GM12878 (cell line): ENCODE data around the gene TAB2. TPM values are rescaled to one million over a fixed set of nuclear protein-coding genes. Genes with fewer than 3 reads are reported as not detected.

ENCODE experiments used
- ATAC-seq: fragments of 200-7000 bp; cut with Tn5 transposase; 3 replicates; pipeline ENCODE4 v1.9.1; 2020; ENCODE audit warnings: mild to moderate bottlenecking, moderate library complexity
- BruUV-seq: library from RNA; stranded (reverse); fragments of 400-500 nt; replicated peaks from 2 replicates; lab custom pipeline; 2021; lab: Mats Ljungman, UMichigan
- CTCF ChIA-PET: fragments of 300-600 bp; sonication (Branson Sonifier 250); formaldehyde crosslinking; extraction: SDS; loops from one replicate; lab custom pipeline; 2021; ENCODE audit warnings: inconsistent platforms; lab: Yijun Ruan, JAX
- POLR2A ChIA-PET: fragments of 350-600 bp; formaldehyde crosslinking; extraction: SDS; loops from one replicate; lab custom pipeline; 2021; ENCODE audit warnings: inconsistent platforms; lab: Charles Lee
- RAD21 ChIA-PET: fragments of 300-600 bp; sonication (Branson Sonifier 250); formaldehyde crosslinking; loops from one replicate; lab custom pipeline; 2023; ENCODE audit warnings: antibody characterized with exemption; ENCODE audit not compliant: unreplicated experiment; lab: Charles Lee
- SMC1A ChIA-PET: fragments of 300-600 bp; sonication (Branson Sonifier 250); formaldehyde crosslinking; loops from one replicate; lab custom pipeline; 2023; ENCODE audit not compliant: unreplicated experiment, uncharacterized antibody; lab: Charles Lee
- DNase-seq: peaks from one replicate; pipeline ENCODE4 v3.0.0-alpha.2; 2011; ENCODE audit warnings: low read depth, low spot score
- FAIRE-seq: peaks from 3 replicates; lab custom pipeline; 2011; peaks lifted over from hg19 to GRCh38; lab: Jason Lieb, UNC
- H2AFZ ChIP-seq: 2 replicates; pipeline ENCODE4 v1.6.0; 2011; ENCODE audit warnings: low read depth, low read length, control low read depth; ENCODE audit not compliant: control insufficient read depth
- H3K27ac ChIP-seq: 2 replicates; pipeline ENCODE4 v1.5.1; 2011; ENCODE audit warnings: control low read depth; ENCODE audit not compliant: control insufficient read depth, insufficient read depth
- H3K27me3 ChIP-seq, 2 experiments: replicated peaks in 1 of 2; 2 replicates each; pipeline versions ENCODE4 v1.6.0 to v1.6.1; 2011; ENCODE audit warnings: low read length in 1 of 2; ENCODE audit not compliant: control insufficient read depth in 2 of 2, insufficient read depth in 2 of 2
- H3K36me3 ChIP-seq, 2 experiments: 2 replicates each; pipeline ENCODE4 v1.5.1; 2011; ENCODE audit warnings: low read length in 1 of 2; ENCODE audit not compliant: control insufficient read depth in 2 of 2, insufficient read depth in 2 of 2
- H3K4me1 ChIP-seq: 2 replicates; pipeline ENCODE4 v1.6.1; 2011; ENCODE audit warnings: mild to moderate bottlenecking, low read length, moderate library complexity, mixed read lengths; ENCODE audit not compliant: control insufficient read depth, insufficient read depth
- H3K4me2 ChIP-seq: 2 replicates; pipeline ENCODE4 v1.6.0; 2011; ENCODE audit warnings: control low read depth; ENCODE audit not compliant: control insufficient read depth, insufficient read depth
- H3K4me3 ChIP-seq: fragments of 200-600 bp; sonication (generic); 2 replicates; pipeline ENCODE4 v1.5.1; 2016
- H3K79me2 ChIP-seq: 2 replicates; pipeline ENCODE4 v1.6.0; 2011; ENCODE audit warnings: low read length; ENCODE audit not compliant: control insufficient read depth, insufficient read depth
- H3K9ac ChIP-seq: 2 replicates; pipeline ENCODE4 v1.8.0; 2011; ENCODE audit warnings: low read length, control low read depth, mixed read lengths; ENCODE audit not compliant: control insufficient read depth, insufficient read depth
- H3K9me3 ChIP-seq: replicated peaks from 3 replicates; pipeline ENCODE4 v1.5.1; 2011; ENCODE audit warnings: mild to moderate bottlenecking, low read length; ENCODE audit not compliant: control insufficient read depth, insufficient read depth
- H4K20me1 ChIP-seq: 2 replicates; pipeline ENCODE4 v1.6.0; 2011; ENCODE audit not compliant: control insufficient read depth, insufficient read depth
- CBX3 ChIP-seq: fragments of 200-600 bp; sonication (generic); IDR thresholded peaks from 2 replicates; pipeline ENCODE4 v1.6.1; 2016; ENCODE audit warnings: low read depth, borderline replicate concordance
- CREM ChIP-seq: IDR thresholded peaks from 2 replicates; pipeline ENCODE4 v1.6.1; 2014; ENCODE audit warnings: antibody characterized with exemption, low read depth
- JUND ChIP-seq: IDR thresholded peaks from 2 replicates; pipeline ENCODE4 v1.6.1; 2012; ENCODE audit warnings: low read depth, mild to moderate bottlenecking, low read length, improper control_type of control experiment, moderate library complexity
- MEF2B ChIP-seq: fragments of 450-650 bp; IDR thresholded peaks from 2 replicates; pipeline ENCODE4 v1.6.1; 2018; ENCODE audit warnings: mild to moderate bottlenecking, moderate library complexity; ENCODE audit not compliant: partially characterized antibody, poor library complexity, severe bottlenecking
- PAX8 ChIP-seq: fragments of 450-650 bp; IDR thresholded peaks from 2 replicates; pipeline ENCODE4 v1.6.1; 2017; ENCODE audit warnings: mild to moderate bottlenecking, moderate library complexity
- POLR2AphosphoS5 ChIP-seq: IDR thresholded peaks from 2 replicates; pipeline ENCODE4 v1.6.1; 2011; ENCODE audit warnings: mild to moderate bottlenecking, low read length, inconsistent platforms
- POU2F2 ChIP-seq: IDR thresholded peaks from 3 replicates; pipeline ENCODE4 v1.6.1; 2011; ENCODE audit warnings: low read depth, mild to moderate bottlenecking, low read length, borderline replicate concordance
- RAD51 ChIP-seq: fragments of 450-650 bp; IDR thresholded peaks from 2 replicates; pipeline ENCODE4 v1.6.1; 2016; ENCODE audit warnings: moderate library complexity, mild to moderate bottlenecking, inconsistent platforms
- SMARCA5 ChIP-seq: fragments of 450-650 bp; IDR thresholded peaks from 2 replicates; pipeline ENCODE4 v1.6.1; 2017; ENCODE audit warnings: mild to moderate bottlenecking
- STAT3 ChIP-seq: IDR thresholded peaks from 2 replicates; pipeline ENCODE4 v1.6.1; 2011; ENCODE audit warnings: low read depth, low read length, improper control_type of control experiment
- TCF12 ChIP-seq: IDR thresholded peaks from 2 replicates; pipeline ENCODE4 v1.6.1; 2011; ENCODE audit warnings: low read depth, mild to moderate bottlenecking, low read length
- ZNF24 ChIP-seq: fragments of 450-650 bp; IDR thresholded peaks from 2 replicates; pipeline ENCODE4 v1.6.1; 2017; ENCODE audit warnings: antibody characterized with exemption, mild to moderate bottlenecking
- WGBS: methylation state at CpG from one replicate; pipeline ENCODE4 v1.1.6; 2016; ENCODE audit warnings: low lambda C conversion rate; ENCODE audit not compliant: insufficient replicate concordance, insufficient coverage; ENCODE audit errors: missing lambda C conversion rate; 5-methylcytosine and 5-hydroxymethylcytosine counted together
- in situ Hi-C: fragments of 300-500 bp; cut with MboI; formaldehyde crosslinking; loops from 9 replicates; pipeline ENCODE4 v1.14.3; 2018; ENCODE audit warnings: mixed read lengths
- intact Hi-C: fragments of 100-400 bp; cut with micrococcal nuclease; formaldehyde crosslinking; loops from one replicate; pipeline ENCODE4 v1.14.2; 2022; ENCODE audit not compliant: unreplicated experiment
- polyA plus RNA-seq, 11 experiments: library from polyadenylated mRNA; depleted of rRNA in 4 of 11; unstranded in 6 of 11; stranded (reverse) in 5 of 11; fragments of >200 nt; fragmentation: Nextera tagmentation in 4 of 11; fragmentation: Illumina TruSeq in 1 of 11; extraction: Ambion mirVana in 4 of 11; extraction: Trizol in 1 of 11; gene quantifications; 1 replicate in 1 of 11; 2 replicates in 10 of 11; pipeline versions ENCODE4 v1.2.1 to v1.2.3, GENCODE V29; 2011 to 2016; ENCODE audit warnings: inconsistent platforms in 2 of 11, missing spikeins in 2 of 11, low read depth in 1 of 11
- total RNA-seq, 4 experiments: library from RNA; depleted of rRNA in 3 of 4; stranded (reverse); fragments of >200 nt in 3 of 4; fragmentation: Illumina TruSeq in 1 of 4; extraction: Trizol in 1 of 4; gene quantifications; 2 replicates each; pipeline versions ENCODE4 v1.2.1 to v1.2.3, GENCODE V29; 2013 to 2021
- TF ChIP-seq, protein P1 (sequence below): IDR thresholded peaks from 2 replicates; pipeline ENCODE4 v1.6.1; 2012; ENCODE audit warnings: mild to moderate bottlenecking, low read depth, low read length
- TF ChIP-seq, protein P2 (sequence below): fragments of 450-650 bp; IDR thresholded peaks from 2 replicates; pipeline ENCODE4 v1.6.1; 2016; ENCODE audit warnings: mild to moderate bottlenecking, moderate library complexity, borderline replicate concordance
- TF ChIP-seq, protein P3 (sequence below): IDR thresholded peaks from 2 replicates; pipeline ENCODE4 v1.6.1; 2011; ENCODE audit warnings: mild to moderate bottlenecking, low read depth, low read length, moderate library complexity; ENCODE audit not compliant: insufficient replicate concordance

TAB2 gene
- total and polyA plus RNA-seq, 10 of the 15 experiments (the other 5 are each of a cell fraction or from before 2014, with no cell fraction given) = 8.9 to 66.3 (median 23.0) TPM

GRCh38 chr6:149453597-149454345 lies 136.3 kb downstream of the TAB2 start:
- Histone ChIP-seq H3K4me1 (no peaks in the 10 kb centered on the region), H3K4me3 (no peak overlapping the region), H3K4me2 (no peak overlapping the region), H2AFZ (no peak overlapping the region), H3K36me3 (peaks cover 11 to 27% of the 10 kb centered on the region in 2 experiments; a peak in 3 of 4 replicates), H3K79me2 (no peaks in the 10 kb centered on the region), H3K27ac (no peak overlapping the region), H3K9me3 (no peaks in the 10 kb centered on the region; the same call in 2 of the 3 replicates), H3K9ac (no peak overlapping the region), H4K20me1 (no peaks in the 10 kb centered on the region), H3K27me3 (no peaks in the 10 kb centered on the region)
- ChIA-PET SMC1A (interaction anchor here (1.4 to 2.3 kb wide), 3 partner anchors 20 to 64 kb away, joined by 3 to 6 read pairs (median 4); no protein-coding TSS in a partner anchor), RAD21 (interaction anchor here (1.5 kb wide), 1 partner anchor 63 kb away, joined by 5 read pairs; no protein-coding TSS in a partner anchor), POLR2A (interaction anchor here (0.6 to 0.8 kb wide), 4 partner anchors 13 to 336 kb away, joined by 3 to 6 read pairs (median 4); no protein-coding TSS in a partner anchor), CTCF (interaction anchor here (1.1 to 2.1 kb wide), 2 partner anchors 13 to 64 kb away, joined by 4 to 6 read pairs; no protein-coding TSS in a partner anchor)
- 96% methylated on average over 6 of the region's 6 CpGs for WGBS
- FAIRE-seq = no peak
- no TSS peak for BruUV-seq
- no peak for DNase-seq
- ATAC-seq = no peak
- intact Hi-C loops = no loop called here
- in situ Hi-C loops = no loop called here
- TF ChIP-seq STAT3 (no peak), CREM (no peak), MEF2B (no peak), RAD51 (no peak), JUND (no peak), TCF12 (no peak), POU2F2 (no peak), SMARCA5 (no peak), CBX3 (no peak), PAX8 (no peak), ZNF24 (no peak), POLR2AphosphoS5 (no peak)
- TF ChIP-seq, protein P1, sequence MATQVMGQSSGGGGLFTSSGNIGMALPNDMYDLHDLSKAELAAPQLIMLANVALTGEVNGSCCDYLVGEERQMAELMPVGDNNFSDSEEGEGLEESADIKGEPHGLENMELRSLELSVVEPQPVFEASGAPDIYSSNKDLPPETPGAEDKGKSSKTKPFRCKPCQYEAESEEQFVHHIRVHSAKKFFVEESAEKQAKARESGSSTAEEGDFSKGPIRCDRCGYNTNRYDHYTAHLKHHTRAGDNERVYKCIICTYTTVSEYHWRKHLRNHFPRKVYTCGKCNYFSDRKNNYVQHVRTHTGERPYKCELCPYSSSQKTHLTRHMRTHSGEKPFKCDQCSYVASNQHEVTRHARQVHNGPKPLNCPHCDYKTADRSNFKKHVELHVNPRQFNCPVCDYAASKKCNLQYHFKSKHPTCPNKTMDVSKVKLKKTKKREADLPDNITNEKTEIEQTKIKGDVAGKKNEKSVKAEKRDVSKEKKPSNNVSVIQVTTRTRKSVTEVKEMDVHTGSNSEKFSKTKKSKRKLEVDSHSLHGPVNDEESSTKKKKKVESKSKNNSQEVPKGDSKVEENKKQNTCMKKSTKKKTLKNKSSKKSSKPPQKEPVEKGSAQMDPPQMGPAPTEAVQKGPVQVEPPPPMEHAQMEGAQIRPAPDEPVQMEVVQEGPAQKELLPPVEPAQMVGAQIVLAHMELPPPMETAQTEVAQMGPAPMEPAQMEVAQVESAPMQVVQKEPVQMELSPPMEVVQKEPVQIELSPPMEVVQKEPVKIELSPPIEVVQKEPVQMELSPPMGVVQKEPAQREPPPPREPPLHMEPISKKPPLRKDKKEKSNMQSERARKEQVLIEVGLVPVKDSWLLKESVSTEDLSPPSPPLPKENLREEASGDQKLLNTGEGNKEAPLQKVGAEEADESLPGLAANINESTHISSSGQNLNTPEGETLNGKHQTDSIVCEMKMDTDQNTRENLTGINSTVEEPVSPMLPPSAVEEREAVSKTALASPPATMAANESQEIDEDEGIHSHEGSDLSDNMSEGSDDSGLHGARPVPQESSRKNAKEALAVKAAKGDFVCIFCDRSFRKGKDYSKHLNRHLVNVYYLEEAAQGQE = no peak
- TF ChIP-seq, protein P2, sequence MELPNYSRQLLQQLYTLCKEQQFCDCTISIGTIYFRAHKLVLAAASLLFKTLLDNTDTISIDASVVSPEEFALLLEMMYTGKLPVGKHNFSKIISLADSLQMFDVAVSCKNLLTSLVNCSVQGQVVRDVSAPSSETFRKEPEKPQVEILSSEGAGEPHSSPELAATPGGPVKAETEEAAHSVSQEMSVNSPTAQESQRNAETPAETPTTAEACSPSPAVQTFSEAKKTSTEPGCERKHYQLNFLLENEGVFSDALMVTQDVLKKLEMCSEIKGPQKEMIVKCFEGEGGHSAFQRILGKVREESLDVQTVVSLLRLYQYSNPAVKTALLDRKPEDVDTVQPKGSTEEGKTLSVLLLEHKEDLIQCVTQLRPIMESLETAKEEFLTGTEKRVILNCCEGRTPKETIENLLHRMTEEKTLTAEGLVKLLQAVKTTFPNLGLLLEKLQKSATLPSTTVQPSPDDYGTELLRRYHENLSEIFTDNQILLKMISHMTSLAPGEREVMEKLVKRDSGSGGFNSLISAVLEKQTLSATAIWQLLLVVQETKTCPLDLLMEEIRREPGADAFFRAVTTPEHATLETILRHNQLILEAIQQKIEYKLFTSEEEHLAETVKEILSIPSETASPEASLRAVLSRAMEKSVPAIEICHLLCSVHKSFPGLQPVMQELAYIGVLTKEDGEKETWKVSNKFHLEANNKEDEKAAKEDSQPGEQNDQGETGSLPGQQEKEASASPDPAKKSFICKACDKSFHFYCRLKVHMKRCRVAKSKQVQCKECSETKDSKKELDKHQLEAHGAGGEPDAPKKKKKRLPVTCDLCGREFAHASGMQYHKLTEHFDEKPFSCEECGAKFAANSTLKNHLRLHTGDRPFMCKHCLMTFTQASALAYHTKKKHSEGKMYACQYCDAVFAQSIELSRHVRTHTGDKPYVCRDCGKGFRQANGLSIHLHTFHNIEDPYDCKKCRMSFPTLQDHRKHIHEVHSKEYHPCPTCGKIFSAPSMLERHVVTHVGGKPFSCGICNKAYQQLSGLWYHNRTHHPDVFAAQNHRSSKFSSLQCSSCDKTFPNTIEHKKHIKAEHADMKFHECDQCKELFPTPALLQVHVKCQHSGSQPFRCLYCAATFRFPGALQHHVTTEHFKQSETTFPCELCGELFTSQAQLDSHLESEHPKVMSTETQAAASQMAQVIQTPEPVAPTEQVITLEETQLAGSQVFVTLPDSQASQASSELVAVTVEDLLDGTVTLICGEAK = no peak
- TF ChIP-seq, protein P3, sequence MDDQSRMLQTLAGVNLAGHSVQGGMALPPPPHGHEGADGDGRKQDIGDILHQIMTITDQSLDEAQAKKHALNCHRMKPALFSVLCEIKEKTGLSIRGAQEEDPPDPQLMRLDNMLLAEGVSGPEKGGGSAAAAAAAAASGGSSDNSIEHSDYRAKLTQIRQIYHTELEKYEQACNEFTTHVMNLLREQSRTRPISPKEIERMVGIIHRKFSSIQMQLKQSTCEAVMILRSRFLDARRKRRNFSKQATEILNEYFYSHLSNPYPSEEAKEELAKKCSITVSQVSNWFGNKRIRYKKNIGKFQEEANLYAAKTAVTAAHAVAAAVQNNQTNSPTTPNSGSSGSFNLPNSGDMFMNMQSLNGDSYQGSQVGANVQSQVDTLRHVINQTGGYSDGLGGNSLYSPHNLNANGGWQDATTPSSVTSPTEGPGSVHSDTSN = no peak
